WTC11 (cell line): ENCODE data around the gene ADGRL2. TPM values are rescaled to one million over a fixed set of nuclear protein-coding genes. Genes with fewer than 3 reads are reported as not detected.

Source experiments
- ATAC-seq: fragments of 200-7000 bp; cut with Tn5 transposase; 2 replicates; pipeline ENCODE4 v1.10.0; 2021; ENCODE audit warnings: mild to moderate bottlenecking, moderate library complexity
- Bru-seq: library from RNA; stranded (reverse); fragments of 400-500 nt; gene quantifications from one replicate; lab custom pipeline; 2021; lab: Mats Ljungman, UMichigan
- CTCF ChIA-PET: fragments of 300-600 bp; sonication (Branson Sonifier 250); formaldehyde crosslinking; loops from one replicate; lab custom pipeline; 2021; ENCODE audit warnings: antibody characterized with exemption; lab: Charles Lee
- POLR2A ChIA-PET: fragments of 350-600 bp; sonication (Branson Sonifier 250); formaldehyde crosslinking; loops from one replicate; lab custom pipeline; 2021; ENCODE audit warnings: antibody characterized with exemption; lab: Charles Lee
- DNase-seq: peaks from one replicate; pipeline ENCODE4 v3.0.0; 2021; ENCODE audit warnings: low spot score
- H3K27ac Mint-ChIP-seq: 2 replicates; pipeline ENCODE4 v1.8.0; 2021; ENCODE audit warnings: mixed read lengths
- H3K27me3 Mint-ChIP-seq: 2 replicates; pipeline ENCODE4 v1.8.0; 2021; ENCODE audit warnings: low read depth, mild to moderate bottlenecking, moderate library complexity, mixed read lengths
- H3K36me3 Mint-ChIP-seq: 2 replicates; pipeline ENCODE4 v1.8.0; 2021; ENCODE audit warnings: mixed read lengths
- H3K4me1 Mint-ChIP-seq: 2 replicates; pipeline ENCODE4 v1.8.0; 2022; ENCODE audit warnings: mixed read lengths
- H3K4me3 Mint-ChIP-seq: 2 replicates; pipeline ENCODE4 v1.8.0; 2021; ENCODE audit warnings: mild to moderate bottlenecking, moderate library complexity, mixed read lengths
- H3K9me3 Mint-ChIP-seq: 2 replicates; pipeline ENCODE4 v1.8.0; 2021; ENCODE audit warnings: mixed read lengths
- CREM ChIP-seq: sonication (generic); formaldehyde crosslinking; IDR thresholded peaks from 2 replicates; pipeline ENCODE4 v1.8.1; 2022; ENCODE audit warnings: mild to moderate bottlenecking, missing genetic modification reagents, moderate library complexity
- EMX1 ChIP-seq: fragments of 250-450 bp; sonication (Bioruptor Pico); IDR thresholded peaks from 2 replicates; pipeline ENCODE4 v1.8.0; 2021; ENCODE audit warnings: mild to moderate bottlenecking
- ETV6 ChIP-seq: sonication (generic); formaldehyde crosslinking; IDR thresholded peaks from 2 replicates; pipeline ENCODE4 v1.8.1; 2022; ENCODE audit warnings: mild to moderate bottlenecking, missing genetic modification reagents
- FOXK1 ChIP-seq: sonication (generic); formaldehyde crosslinking; IDR thresholded peaks from 2 replicates; pipeline ENCODE4 v1.8.0; 2022; ENCODE audit warnings: mild to moderate bottlenecking, moderate library complexity, missing genetic modification reagents
- GABPB1 ChIP-seq: sonication (generic); formaldehyde crosslinking; IDR thresholded peaks from 2 replicates; pipeline ENCODE4 v1.8.1; 2023; ENCODE audit warnings: mild to moderate bottlenecking, missing genetic modification reagents
- HMGXB4 ChIP-seq: sonication (generic); formaldehyde crosslinking; IDR thresholded peaks from 2 replicates; pipeline ENCODE4 v1.8.1; 2023; ENCODE audit warnings: mild to moderate bottlenecking, moderate library complexity, missing genetic modification reagents
- KAT7 ChIP-seq: sonication (generic); formaldehyde crosslinking; IDR thresholded peaks from 2 replicates; pipeline ENCODE4 v1.8.1; 2023; ENCODE audit warnings: missing genetic modification reagents, mild to moderate bottlenecking, borderline replicate concordance
- MAX ChIP-seq: sonication (generic); formaldehyde crosslinking; IDR thresholded peaks from 2 replicates; pipeline ENCODE4 v1.8.0; 2022; ENCODE audit warnings: mild to moderate bottlenecking, missing genetic modification reagents
- MYBL2 ChIP-seq: sonication (generic); formaldehyde crosslinking; IDR thresholded peaks from 2 replicates; pipeline ENCODE4 v1.8.1; 2023; ENCODE audit warnings: mild to moderate bottlenecking, moderate library complexity, missing genetic modification reagents
- NFE2L1 ChIP-seq: sonication (generic); formaldehyde crosslinking; IDR thresholded peaks from 2 replicates; pipeline ENCODE4 v1.8.1; 2023; ENCODE audit warnings: missing genetic modification reagents
- NR3C1 ChIP-seq: sonication (generic); formaldehyde crosslinking; conservative IDR thresholded peaks from 2 replicates; pipeline ENCODE4 v1.8.1; 2023; ENCODE audit warnings: low read depth, mild to moderate bottlenecking, missing genetic modification reagents
- PRDM15 ChIP-seq: sonication (generic); formaldehyde crosslinking; IDR thresholded peaks from 2 replicates; pipeline ENCODE4 v1.8.0; 2022; ENCODE audit warnings: missing genetic modification reagents
- SP1 ChIP-seq: sonication (generic); formaldehyde crosslinking; conservative IDR thresholded peaks from 2 replicates; pipeline ENCODE4 v1.8.1; 2022; ENCODE audit warnings: missing genetic modification reagents
- USF1 ChIP-seq: sonication (generic); formaldehyde crosslinking; IDR thresholded peaks from 2 replicates; pipeline ENCODE4 v1.8.0; 2022; ENCODE audit warnings: mild to moderate bottlenecking, missing genetic modification reagents
- ZBTB21 ChIP-seq: sonication (generic); formaldehyde crosslinking; IDR thresholded peaks from 2 replicates; pipeline ENCODE4 v1.8.1; 2023; ENCODE audit warnings: mild to moderate bottlenecking, missing genetic modification reagents, borderline replicate concordance
- ZBTB43 ChIP-seq: sonication (generic); formaldehyde crosslinking; IDR thresholded peaks from 2 replicates; pipeline ENCODE4 v1.8.1; 2023; ENCODE audit warnings: mild to moderate bottlenecking, missing genetic modification reagents
- ZNF219 ChIP-seq: sonication (generic); formaldehyde crosslinking; IDR thresholded peaks from 2 replicates; pipeline ENCODE4 v1.8.0; 2023; ENCODE audit warnings: missing genetic modification reagents, mild to moderate bottlenecking, borderline replicate concordance
- long read RNA-seq, 3 experiments: library from RNA in 1 of 3; library from capped mRNA in 1 of 3; library from polyadenylated mRNA in 1 of 3; unstranded in 2 of 3; stranded (forward) in 1 of 3; transcript quantifications; one replicate each; pipeline ENCODE4 v2.0.0, GENCODE V29; 2021
- total RNA-seq: library from RNA; stranded (reverse); gene quantifications from 3 replicates; pipeline ENCODE4 v1.2.3, GENCODE V29; 2021

Gene ADGRL2
- total RNA-seq: 71.6 to 81.8 TPM (median 80.2 TPM) in 3 replicates
- percentile 77 among the genes with signal in this experiment for Bru-seq, nascent RNA
- long read RNA-seq, experiment 1, full-length matches to known transcripts: 4 of 269 reads
- long read RNA-seq, experiment 1, partial matches to known transcripts: 67 of 269 reads
- long read RNA-seq, experiment 1, other reads (novel, unspliced or antisense): 198 of 269 reads
- long read RNA-seq, experiment 2, partial matches to known transcripts: 32 of 89 reads
- long read RNA-seq, experiment 2, other reads (novel, unspliced or antisense): 57 of 89 reads
- long read RNA-seq, experiment 3, partial matches to known transcripts: 0 of 22 reads
- long read RNA-seq, experiment 3, other reads (novel, unspliced or antisense): 22 of 22 reads

- CTCF ChIA-PET: interaction anchor here (0.6 to 2.0 kb wide), 4 partner anchors 178 to 495 kb away, joined by 3 to 7 read pairs (median 4); no protein-coding TSS in a partner anchor
- POLR2A ChIA-PET: interaction anchor here (0.6 to 1.2 kb wide), 7 partner anchors 15 to 887 kb away, joined by 3 to 4 read pairs (median 3); no protein-coding TSS in a partner anchor
- peak within 1 kb of the TSS; percentile 97 for H3K4me3 Mint-ChIP-seq
- H3K4me1 Mint-ChIP-seq: peaks cover 50% of the 10 kb centered on the region
- no peaks in the 10 kb centered on the region for H3K36me3 Mint-ChIP-seq
- H3K27me3 Mint-ChIP-seq: no peaks in the 10 kb centered on the region
- H3K9me3 Mint-ChIP-seq: no peaks in the 10 kb centered on the region
- TF ChIP-seq ZBTB43 (0 out of 2 replicates have a peak, but pooled peaks have one; percentile 43), CREM (0 out of 2 replicates have a peak, but pooled peaks have one; percentile 12), PRDM15 (CRISPR knock-in tag) (peak; percentile 99), USF1 (CRISPR knock-in tag) (peak; percentile 56; the same call in 1 of the 2 replicates), HMGXB4 (CRISPR knock-in tag) (peak; percentile 44; the same call in 1 of the 2 replicates), EMX1 (no peak), NR3C1 (CRISPR knock-in tag) (no peak), ZBTB21 (0 out of 2 replicates have a peak, but pooled peaks have one; percentile 24), ETV6 (CRISPR knock-in tag) (no peak), ZNF219 (CRISPR knock-in tag) (peak; percentile 33; the same call in 1 of the 2 replicates), MYBL2 (CRISPR knock-in tag) (0 out of 2 replicates have a peak, but pooled peaks have one; percentile 66), FOXK1 (CRISPR knock-in tag) (peak; percentile 41; the same call in 1 of the 2 replicates), GABPB1 (no peak), NFE2L1 (CRISPR knock-in tag) (peak; percentile 73; the same call in 1 of the 2 replicates), SP1 (CRISPR knock-in tag) (peak; percentile 53), KAT7 (CRISPR knock-in tag) (peak; percentile 69; the same call in 1 of the 2 replicates), MAX (CRISPR knock-in tag) (peak; percentile 39; the same call in 1 of the 2 replicates)
- H3K27ac Mint-ChIP-seq: peak within 1 kb of the TSS; percentile 98
- peak; percentile 60 for ATAC-seq
- DNase-seq: peak; percentile 78
Measured at GRCh38 chr1:81800695-81801650, at the start of gene ADGRL2. ADGRL2 (plus strand) TSS chr1:81800934; CDS start chr1:81836985, 36,051 bp downstream.
